ENCODE measurements around the gene C17orf67.

DNA sequence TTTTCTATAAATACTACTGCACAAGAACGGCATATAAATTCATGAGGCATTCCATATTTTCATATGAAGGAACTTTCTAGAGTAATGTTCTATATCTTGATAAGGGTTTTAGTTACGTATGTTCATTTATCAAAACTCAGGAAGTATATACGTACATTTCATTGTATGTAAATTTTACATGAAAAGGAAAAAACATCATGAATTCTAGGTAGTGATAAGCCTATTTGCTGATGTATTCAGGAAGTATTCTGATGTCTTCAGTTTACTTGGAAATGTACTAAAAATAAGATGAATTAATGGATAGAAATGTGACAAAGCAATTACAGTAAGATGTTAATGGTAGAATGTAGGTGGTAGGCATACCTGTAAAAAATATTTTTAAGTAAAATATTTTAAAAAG, 5.0 kb upstream of the C17orf67 start:
- TF ChIP-seq, protein P1, sequence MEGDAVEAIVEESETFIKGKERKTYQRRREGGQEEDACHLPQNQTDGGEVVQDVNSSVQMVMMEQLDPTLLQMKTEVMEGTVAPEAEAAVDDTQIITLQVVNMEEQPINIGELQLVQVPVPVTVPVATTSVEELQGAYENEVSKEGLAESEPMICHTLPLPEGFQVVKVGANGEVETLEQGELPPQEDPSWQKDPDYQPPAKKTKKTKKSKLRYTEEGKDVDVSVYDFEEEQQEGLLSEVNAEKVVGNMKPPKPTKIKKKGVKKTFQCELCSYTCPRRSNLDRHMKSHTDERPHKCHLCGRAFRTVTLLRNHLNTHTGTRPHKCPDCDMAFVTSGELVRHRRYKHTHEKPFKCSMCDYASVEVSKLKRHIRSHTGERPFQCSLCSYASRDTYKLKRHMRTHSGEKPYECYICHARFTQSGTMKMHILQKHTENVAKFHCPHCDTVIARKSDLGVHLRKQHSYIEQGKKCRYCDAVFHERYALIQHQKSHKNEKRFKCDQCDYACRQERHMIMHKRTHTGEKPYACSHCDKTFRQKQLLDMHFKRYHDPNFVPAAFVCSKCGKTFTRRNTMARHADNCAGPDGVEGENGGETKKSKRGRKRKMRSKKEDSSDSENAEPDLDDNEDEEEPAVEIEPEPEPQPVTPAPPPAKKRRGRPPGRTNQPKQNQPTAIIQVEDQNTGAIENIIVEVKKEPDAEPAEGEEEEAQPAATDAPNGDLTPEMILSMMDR (IDR thresholded peaks at IDR 0.05), result no peak
- TF ChIP-seq POLR2A (IDR thresholded peaks at IDR 0.05), result no peak
- no peak for TF ChIP-seq POLR2AphosphoS5 (IDR thresholded peaks at IDR 0.05)
- no peak for TF ChIP-seq EP300 (IDR thresholded peaks at IDR 0.05)
